Stimulated activated CD4-positive, alpha-beta T cell treated with anti-CD3 and anti-CD28 coated beads, Interleukin-2, amount 100 ng/mL, for 24 hours (primary cell): Measurements from ENCODE around the gene BAZ2B.
"Not testable (repeated sequence)": the region's sequence is repeated elsewhere in the genome, so short reads cannot be mapped to it uniquely, and the experiment has no call there.

Source experiments
- DNase-seq, 2 donors: peaks; one replicate each; pipeline ENCODE4 v3.0.0-alpha.2; 2020

The BAZ2B gene

DNA sequence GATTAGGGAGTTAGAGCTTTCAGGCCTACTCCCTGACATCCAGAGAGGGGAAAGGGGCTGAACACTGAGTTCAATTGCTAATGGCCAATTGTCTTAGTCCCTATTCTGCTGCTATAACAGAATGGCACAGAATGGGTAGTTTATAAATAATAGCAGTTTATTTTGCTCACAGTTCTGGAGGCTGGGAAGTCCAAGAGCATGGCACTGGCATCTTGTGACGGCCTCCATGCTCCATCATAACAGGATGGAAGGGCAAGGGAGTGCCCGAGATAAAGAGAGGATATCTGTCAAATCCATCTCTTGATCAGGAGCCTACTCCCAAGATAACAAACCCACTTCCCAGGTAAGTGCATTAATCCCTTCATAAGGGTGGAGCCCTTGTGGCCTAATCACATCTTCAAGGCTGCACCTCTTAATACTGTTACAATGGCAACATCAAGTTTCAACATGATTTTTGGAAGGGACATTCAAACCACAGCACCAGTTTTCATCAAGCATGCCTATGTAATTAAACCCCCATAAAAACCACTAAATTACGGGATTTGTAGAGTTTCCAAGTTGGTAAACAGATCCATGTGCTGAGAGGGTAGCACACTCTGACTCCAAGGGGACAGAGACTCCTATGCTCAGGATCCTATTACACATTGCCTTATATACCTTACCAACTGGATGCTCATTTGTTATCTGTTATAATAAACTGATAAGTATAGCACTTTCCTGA, 44.6 kb downstream of the BAZ2B start:
- no peak for DNase-seq

DNA sequence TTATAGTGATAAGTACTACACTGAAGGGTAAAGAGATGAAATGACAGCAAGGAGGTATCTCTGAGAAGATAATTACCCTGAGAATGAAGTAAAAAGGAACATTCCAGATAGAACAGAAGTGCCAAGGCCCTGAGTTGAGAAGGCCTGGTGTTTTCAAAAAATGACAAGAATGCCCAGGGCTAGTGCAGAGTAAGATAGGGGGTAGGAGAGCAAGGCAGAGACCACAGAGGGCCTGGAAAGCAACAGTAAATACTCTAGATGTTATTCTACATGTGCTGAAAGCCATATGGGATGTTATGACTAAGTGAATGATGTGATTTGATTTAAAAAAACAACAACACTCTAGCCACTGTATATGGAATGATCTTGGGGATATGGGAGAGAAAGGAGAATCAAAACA, 52.3 kb downstream of the BAZ2B start:
- DNase-seq = no peak

DNA sequence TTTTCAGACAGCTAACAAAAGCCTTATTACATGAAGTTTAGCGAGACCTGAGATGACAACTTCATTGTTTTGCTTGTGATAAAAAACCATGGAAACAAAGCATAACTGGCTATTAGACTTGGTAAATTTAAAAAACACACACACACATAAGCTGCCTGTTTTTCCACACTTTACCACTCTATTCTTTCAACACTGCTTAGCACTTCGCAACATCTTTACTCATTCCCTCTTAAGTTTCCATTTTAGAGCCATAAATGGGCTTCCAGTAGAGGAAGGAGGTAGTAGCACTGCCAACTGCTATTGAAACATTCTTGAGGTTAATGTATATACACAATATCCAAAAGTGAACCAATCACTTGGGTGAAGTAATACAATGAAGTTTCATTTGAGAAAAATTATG, 54.1 kb downstream of the BAZ2B start:
- DNase-seq = no peak

DNA sequence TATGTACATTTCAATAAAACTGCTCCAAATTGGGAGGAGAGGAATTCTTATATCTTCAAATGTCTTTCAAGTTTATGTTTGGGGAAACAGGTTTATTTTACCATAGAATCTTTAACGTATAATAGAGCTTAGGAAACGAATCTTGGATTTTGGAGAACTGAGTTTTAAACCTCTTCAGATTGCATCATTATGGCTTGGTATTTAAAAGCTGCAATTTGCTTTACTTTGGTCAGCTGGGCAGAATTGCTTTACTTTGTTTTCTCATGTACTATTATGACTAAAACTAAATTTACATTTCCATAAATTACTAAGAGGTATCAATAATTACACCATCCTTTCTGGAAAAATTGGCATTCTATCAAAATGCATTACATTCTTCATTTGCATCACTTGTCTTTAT, 54.6 kb downstream of the BAZ2B start:
- no peak for DNase-seq

DNA sequence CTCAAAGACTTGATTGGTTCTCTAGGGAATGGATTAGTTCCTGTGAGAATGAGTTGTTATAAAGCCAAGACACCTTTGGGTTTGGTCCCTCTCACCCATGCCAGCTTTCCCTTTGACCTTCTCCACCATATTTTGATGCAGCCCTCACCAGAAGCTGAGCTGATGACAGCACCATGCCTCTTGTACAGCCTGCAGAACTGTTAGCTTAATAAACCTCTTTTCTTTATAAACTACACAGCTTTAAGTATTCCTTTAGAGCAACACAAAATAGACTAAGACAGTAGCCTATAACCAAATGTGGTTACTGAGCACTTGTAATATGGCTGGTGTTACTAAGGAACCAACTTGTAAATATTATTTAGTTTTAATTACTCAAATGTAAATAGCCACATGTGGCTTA, 55.1 kb downstream of the BAZ2B start:
- DNase-seq = no peak

DNA sequence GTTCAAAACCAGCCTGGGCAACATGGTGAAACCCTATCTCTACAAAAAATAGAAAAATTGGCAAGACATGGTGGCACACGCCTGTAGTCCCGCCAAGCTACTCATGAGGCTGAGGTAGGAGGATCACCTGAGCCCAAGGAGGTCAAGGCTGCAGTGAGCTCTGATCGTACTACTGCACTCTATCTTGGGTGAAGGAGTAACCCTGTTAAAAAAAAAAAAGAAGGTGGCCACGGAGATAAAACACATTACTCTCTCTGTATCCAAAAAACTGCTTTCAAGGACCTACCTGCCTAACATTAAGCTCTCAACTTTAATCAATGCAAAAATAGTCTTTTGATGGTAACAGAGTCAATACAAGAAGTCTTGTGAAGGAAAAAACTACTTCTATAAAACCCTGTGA, 57.3 kb downstream of the BAZ2B start:
- DNase-seq = no peak

DNA sequence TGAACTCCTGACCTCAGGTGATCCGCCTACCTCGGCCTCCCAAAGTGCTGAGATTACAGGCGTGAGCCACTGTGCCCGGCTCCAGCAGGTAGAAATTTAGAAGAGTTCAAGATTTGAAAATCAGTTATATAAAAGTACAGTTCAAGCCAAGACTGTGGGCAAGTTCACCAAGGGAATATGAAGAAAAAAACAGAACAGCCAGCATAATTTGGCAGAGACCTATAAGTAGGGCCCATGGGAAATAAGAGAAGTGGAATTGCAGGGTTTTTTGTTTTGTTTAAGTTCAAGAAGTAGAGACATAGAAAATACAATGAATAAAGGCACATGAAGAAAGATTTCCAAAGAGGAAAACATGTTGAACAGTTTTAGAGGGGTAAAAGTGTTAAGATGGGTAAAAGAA, 57.9 kb downstream of the BAZ2B start:
- no peak for DNase-seq

DNA sequence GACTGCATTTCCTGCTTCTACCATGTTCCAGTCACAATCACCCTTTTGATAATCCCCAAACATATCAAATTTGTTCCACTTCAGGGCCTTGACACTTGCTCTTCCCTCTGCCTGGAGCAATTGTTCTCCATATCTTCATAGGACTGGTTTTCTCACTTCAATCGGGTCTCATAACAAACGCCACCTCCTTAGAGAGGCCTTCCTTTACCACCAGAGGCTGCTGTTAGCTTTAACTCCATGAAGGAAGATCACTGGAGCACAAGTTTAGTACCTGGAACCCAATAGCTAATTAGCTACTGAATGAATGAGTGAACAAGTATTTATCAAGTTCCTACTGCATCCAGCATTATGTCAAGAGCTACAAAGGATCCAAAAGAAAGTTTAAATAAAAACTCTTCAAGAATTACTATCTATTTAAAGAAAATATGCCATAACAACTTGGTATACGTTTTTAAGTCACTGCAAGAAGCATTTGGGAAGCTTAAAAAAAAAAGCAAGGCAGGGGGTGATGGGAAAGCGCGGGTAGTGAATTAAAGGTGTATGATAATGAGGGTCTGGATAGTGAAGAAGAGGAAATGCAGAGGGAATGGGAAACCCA, 58.8 kb downstream of the BAZ2B start:
- DNase-seq = no peak

DNA sequence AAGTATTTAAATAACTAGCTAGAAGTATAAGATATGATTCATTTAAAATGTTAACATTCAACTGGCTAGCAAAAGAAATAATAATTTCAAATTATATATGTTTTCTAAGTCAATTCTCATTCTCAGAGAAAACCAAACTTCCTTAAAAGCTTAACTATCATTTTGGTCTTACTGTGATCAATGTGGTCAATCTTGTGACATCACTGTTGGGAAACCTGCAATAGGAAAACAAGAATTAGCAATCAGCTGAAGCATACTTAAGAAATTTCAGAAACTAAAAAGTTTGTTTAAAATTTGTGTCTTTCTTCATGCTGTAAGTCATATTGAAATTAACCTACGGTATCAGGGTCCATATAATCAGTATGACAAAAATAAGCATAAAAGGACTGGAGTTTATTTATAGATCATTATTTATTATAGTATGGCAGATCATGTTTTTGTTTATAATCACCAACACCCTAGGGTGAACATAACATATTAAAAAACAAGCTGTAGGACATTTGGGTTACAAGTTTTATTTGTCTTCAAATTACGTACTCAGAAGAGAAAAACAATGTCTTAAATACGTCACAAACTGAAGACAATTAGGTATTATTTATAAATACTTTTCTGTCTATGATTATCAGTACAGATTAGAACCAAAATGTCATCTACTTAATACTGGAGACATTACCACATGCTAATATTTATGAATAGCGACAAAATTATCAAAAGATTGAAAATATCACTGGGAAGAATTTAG, 60.5 kb downstream of the BAZ2B start:
- no peak for DNase-seq

DNA sequence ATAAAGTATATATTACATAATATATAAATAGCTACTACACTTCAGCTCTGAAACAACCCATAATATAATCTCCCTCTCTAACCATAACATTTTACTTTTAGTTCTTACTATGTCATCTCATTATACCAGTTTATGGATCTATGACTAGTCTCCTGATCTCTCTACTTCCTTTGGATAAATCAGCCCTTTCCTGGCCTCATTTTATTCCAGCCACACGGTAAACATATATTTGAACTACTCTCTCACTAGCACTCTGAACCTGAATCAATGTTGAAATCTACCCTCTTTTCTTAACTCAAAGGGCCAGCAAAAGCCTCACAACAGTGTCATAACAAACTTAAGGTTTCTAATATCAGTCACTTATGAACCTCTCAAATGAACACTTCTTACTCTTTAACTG, 62.6 kb downstream of the BAZ2B start:
- DNase-seq = no peak

DNA sequence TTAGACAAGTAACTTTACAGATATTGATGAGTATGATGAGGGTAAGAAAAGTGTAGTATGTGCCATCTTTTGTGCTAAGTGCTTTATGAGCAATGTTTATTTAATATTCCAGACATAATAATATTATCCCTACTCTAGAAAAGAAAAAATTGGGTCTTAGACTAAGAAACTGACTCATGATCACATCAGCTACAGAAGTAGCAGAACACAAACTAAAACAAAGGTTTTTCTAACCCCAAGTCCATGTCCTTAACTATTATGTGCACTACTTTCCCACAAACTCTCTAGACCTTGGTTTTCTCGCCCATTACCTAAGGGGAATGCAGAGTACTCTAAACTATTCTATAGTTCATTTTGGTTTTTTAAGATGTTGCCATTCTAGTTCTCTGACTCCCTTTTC, 64.5 kb downstream of the BAZ2B start:
- DNase-seq = no peak

DNA sequence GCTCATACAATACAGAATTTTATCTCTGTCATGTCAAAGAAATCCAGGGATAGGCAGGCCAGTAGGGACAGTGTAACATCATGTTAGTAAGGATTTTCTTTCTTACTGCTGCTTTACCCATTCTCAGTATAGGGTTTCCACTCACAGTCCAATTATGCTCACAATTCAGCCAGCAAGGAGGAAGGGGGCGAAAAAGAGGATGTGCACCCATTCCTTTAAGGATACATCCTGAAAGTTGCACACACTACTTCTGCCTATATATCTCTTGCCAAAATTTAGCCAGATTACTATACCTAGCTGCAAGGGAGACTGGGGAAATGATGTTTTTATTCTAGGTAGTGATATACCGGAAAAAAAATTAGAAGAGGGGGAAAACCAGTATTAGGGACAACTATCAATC, 66.1 kb downstream of the BAZ2B start:
- DNase-seq = no peak

DNA sequence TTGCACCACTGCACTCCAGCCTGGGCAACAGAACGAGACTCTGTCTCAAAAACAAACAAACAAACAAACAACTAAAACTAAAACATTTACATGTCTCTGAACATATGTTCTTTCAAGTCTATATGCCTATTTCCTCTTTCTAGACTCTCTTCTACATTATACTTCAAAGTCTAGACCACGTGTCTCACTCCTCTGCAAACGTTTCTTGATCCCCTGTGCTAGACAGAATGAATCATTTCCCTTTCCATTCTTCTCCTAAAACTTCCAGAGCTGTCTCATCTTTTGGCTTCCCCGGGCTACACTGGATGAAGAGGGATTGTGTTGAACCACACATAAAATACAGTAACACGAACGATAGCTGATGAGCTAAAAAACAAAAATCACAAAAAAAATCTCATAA, 67.1 kb downstream of the BAZ2B start:
- DNase-seq = no peak

DNA sequence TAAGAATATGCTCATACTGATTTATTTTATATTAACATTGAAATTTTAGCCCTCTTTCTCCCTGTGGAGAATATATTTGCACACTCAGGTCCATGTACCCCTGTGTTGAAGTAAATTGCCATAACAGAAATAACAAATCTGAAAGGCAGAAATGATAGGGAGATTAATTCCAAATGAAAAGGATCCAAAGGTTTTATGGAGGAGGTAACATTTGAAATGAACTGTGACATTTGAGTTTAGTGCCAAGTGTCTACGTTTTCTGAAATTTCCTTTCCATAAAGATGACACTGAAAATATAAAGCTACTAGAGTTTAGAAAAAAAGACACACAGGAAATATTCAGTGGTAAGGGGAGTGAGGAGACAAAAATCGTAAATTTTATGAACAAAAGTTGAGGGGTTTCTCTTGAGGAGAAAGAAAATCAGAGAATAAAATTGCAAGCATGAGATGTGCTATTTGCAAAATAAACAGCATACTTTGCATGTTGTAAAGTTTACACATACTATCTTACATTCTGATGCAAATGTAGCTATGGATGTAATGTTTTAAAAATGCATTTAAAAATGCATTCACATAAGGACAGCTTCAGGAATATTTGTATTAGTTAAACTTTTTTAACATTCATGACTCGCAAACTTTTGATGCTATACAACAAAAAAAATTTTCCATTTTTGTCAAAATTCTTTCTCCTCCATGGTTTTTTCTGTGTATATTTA, 69.5 kb downstream of the BAZ2B start:
- DNase-seq = no peak

DNA sequence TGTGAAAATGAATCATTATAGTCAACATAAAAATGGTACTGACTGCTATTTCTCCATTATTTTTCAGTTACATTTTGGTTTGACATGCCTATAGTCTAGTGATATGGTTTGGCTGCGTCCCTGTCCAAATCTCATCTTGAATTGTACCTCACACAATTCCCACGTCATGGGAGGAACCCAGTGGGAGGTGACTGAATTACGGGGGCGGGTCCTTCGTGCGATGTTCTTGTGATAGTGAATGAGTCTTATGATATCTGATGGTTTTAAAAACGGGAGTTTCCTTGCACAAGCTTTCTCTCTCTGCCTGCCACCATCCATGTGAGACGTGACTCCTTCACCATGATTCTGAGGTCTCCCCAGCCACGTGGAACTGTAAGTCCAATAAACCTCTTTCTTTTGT, 70.3 kb downstream of the BAZ2B start:
- DNase-seq = no peak

DNA sequence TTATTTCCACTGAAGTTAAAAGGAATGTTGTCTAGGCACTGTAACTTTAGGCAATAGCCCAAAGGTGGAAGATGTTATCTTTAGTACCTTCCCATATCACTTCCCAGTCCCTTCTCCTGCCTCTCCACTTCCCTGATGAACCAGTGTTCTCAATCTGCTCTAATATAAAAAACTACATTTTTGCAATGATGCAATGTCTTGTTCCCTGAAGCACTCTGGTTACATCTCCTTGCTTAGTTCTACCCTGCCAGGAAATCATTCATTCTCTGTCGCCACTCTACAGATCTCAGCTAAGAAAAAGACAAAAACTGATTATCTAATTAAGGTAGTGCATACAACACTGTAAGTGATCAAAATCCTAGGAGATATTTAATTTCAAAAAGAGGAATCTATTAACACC, 71.3 kb downstream of the BAZ2B start:
- DNase-seq = no peak

DNA sequence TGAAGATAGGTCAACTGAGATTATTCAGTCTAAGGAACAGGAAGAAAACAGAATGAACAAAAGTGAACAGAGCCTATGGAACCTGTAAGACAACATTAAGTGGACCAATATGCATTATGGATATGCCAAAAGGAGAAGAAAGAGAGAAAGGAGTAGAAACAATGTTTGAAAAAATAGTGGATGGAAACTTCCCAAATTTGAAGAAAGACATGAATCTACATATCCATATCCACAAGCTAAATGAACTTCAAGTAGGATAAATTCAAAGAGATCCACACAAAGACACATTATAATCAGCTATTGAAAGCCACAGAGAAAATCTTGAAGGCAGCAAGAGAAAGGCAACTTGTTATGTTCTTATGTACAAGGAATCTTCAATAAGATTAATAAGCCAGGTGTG, 74.2 kb downstream of the BAZ2B start:
- no peak for DNase-seq

DNA sequence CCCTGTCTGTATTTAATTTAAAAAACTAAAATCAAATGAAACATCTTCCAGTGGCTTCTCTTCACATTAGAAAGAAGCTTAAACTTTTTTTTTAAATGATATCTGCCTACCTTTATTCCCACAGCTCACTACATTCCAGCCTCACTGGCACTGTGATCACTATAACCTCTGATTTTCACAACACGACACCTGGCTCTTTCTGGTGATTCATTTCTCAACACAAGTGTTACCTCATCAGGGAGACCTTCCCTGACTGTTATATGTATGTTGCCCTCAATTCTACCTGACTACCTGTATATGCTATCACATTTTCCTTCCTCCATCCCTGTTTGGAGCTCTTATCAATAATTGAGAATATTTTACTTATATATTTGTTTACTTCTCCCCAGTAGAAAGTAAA, 76.6 kb downstream of the BAZ2B start:
- DNase-seq = no peak

DNA sequence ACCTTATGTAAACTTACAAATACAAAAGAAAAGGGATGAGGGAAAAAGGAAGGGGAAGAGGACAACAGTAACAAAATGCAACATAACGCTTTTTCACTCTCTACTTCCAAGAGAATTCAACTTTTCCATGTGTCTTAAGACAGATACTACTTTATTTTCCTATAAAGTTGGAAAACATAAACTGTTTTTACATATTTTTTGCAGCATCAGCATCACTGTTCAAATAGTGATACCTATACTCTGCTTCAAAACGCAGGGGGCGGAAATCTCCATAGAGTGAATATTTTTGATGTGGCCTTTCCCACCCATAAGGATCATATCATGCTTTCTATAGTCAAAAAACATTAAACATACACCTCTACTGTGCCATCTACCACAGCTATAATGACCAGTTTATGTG, 77.5 kb downstream of the BAZ2B start:
- DNase-seq = no peak

DNA sequence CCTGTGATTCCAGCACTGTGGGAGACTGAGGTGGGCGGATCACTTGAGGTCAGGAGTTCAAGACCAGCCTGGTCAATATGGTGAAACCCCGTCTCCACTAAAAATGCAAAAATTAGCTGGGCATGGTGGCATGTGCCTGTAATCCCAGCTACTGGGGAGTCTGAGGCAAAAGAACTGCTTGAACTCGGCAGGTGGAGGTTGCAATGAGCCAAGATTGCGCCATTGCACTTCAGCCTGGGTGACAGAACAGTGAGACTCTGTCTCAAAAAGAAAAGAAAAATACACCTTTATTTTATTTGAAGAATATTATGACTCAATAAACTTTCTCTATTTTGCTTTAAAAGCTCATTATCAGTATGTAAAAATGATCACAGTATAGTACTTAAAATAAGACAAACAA, 81.1 kb downstream of the BAZ2B start:
- not testable (repeated sequence) for DNase-seq

DNA sequence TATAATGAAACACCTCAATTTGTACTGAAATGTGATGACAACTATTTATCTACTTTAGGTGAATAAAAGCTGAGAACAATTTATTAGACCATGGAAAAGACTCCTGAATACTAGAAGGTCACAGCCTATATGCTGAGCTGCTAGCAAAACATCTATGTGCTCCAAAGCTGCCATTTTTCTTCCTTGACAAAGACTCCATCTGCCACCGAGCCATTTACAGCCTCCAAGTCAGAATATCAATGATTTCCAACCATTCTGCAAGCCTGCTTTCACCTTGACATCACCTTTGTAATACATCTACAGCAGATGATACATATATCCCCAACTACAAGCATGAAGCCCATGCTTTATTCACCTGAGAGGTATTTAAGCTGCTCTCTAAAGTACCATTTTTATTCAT, 84.9 kb downstream of the BAZ2B start:
- no peak for DNase-seq

DNA sequence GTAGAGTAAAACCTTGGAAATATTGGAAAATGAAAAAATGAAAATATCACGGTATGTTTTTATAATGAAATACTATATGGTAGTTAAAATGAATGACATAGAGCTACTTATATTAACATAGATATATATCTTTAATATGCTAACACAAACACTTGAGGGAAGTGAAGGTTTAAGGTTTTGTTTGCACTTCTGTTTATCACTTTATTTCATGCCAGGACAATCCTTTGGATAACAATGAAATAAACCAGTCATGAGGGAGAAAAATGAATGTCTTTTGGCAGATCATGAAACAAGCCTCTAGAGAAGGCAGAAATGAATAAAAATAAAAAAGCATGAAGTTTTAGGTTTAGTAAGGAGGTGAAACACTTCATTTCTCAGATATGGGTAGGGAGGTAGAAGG, 89.9 kb downstream of the BAZ2B start:
- DNase-seq = no peak

DNA sequence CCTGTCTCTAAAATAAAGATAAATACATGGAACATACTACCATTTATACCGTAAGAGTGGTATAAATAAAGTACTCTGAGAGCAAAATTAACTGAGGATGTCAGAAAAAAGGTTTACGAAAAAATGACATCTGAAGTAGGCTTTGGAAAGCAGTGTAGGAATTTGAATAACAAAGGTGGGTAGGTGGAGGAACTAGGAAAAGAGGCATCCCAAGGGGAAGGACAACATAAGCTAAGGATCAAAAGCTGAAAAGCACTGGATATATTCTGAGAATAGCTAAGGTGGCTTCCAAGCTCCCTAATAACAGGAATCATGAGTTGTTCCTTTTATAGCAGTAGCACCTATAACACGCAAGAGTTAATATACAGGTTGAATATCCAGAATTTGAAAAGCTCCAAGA, 91.3 kb downstream of the BAZ2B start:
- no peak for DNase-seq

DNA sequence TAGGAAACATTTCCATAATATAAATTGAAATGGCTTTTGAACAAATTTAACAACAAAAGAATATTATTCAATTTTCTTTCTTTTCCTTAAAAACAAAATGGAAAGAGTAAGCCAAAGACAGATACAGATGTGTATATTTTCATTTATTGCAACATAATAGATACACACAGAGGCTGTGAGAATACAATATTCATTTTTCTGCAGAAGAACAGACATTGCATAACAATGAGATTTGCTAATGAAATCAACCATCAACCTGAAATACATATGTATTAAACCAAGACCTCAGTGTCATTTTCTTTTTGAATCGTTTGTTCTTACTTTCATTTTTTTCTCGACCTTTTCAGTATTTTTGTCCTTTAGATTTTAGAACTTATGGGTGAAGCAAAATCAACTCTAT, 95.1 kb downstream of the BAZ2B start:
- DNase-seq = no peak
